Prostate gland (tissue), 2 donors: ENCODE measurements around the gene RCOR3. TPM values are rescaled to one million over a fixed set of nuclear protein-coding genes. Genes with fewer than 3 reads are reported as not detected.

Experiments
- DNase-seq: peaks from one replicate; pipeline ENCODE4 v3.0.0-alpha.2; 2019; ENCODE audit warnings: low spot score
- H3K27ac ChIP-seq, 2 donors: fragments of 200-600 bp; sonication (generic); 2 replicates each; pipeline ENCODE4 v1.5.1; 2017 to 2019
- H3K27me3 ChIP-seq: fragments of 200-600 bp; sonication (generic); replicated peaks from 2 replicates; pipeline ENCODE4 v1.5.1; 2019; ENCODE audit not compliant: insufficient read depth
- H3K36me3 ChIP-seq, 2 donors: fragments of 200-600 bp; sonication (generic); 1 replicate in 1 of 2; 2 replicates in 1 of 2; pipeline versions ENCODE4 v1.5.1 to v1.8.1; 2017 to 2019
- H3K4me1 ChIP-seq: fragments of 200-600 bp; sonication (generic); replicated peaks from 2 replicates; pipeline ENCODE4 v1.5.1; 2019
- H3K4me3 ChIP-seq, 2 donors: fragments of 200-600 bp; sonication (generic); 2 replicates each; pipeline ENCODE4 v1.5.1; 2017 to 2019
- H3K9me3 ChIP-seq: fragments of 200-600 bp; sonication (generic); 2 replicates; pipeline ENCODE4 v1.5.1; 2017
- POLR2A ChIP-seq: fragments of 450-650 bp; IDR thresholded peaks from one replicate; pipeline ENCODE4 v1.6.1; 2016; ENCODE audit warnings: antibody characterized with exemption, mild to moderate bottlenecking
- POLR2AphosphoS5 ChIP-seq: sonication (generic); formaldehyde crosslinking; IDR thresholded peaks from one replicate; pipeline ENCODE4 v1.6.1; 2017; ENCODE audit warnings: antibody characterized with exemption
- WGBS: methylation state at CpG from one replicate; pipeline ENCODE4 v1.1.5; 2018; 5-methylcytosine and 5-hydroxymethylcytosine counted together
- intact Hi-C: fragments of 100-400 bp; cut with DNase I; formaldehyde crosslinking; loops from one replicate; pipeline ENCODE4 v1.14.2; 2022
- total RNA-seq, 2 donors: library from RNA; depleted of rRNA; stranded (reverse); fragments of >200 nt; gene quantifications; one replicate each; pipeline ENCODE4 v1.1.0, GENCODE V29; 2016
- TF ChIP-seq, protein P1 (sequence below), 4 experiments: fragments of 200-600 bp in 2 of 4; fragments of 450-650 bp in 2 of 4; sonication (generic) in 2 of 4; IDR thresholded peaks; 1 replicate in 3 of 4; 2 replicates in 1 of 4; pipeline ENCODE4 v1.5.1; 2016 to 2019; ENCODE audit warnings: antibody characterized with exemption in 4 of 4, mild to moderate bottlenecking in 2 of 4, moderate library complexity in 2 of 4

RCOR3 gene
- total RNA-seq, 2 donors from 2014 or later, result 56.4 to 78.3 TPM

DNA sequence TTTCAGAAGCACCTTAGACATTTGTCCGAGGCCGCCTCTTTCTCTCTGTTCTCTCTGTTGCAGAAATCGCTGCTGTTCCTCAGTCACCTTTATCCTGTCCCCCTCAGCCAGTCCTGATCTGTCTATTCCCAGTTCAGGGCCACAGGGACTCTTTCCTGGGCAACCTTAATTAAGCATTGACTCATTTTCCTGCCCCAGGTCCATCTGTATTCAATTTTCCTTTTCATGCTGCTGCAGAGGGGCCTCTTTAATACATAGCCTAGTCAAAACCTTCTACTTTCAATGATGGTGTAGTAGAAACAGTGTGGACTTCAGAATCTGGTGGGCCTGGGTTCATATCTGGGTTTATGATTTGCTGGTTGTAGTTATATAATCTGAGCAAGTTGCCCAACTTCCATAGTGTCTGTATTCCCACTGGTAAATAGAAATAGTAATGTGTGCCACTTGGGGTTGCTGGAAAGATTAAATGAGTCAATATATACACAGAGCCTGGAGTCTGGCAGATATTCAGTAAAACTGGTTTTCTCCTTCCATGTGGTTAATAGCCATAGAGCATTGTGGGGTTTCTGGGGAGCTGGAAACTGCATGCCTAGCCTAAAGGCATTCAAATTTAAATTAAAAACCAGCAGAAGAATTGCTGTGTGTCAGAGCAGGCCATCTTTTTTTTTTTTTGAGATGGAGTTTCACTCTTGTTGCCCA, 72.0 kb downstream of the RCOR3 start:
- WGBS, result 95% methylated on average over 3 of the region's 3 CpGs
- H3K27me3 ChIP-seq, result no peaks in the 10 kb centered on the region
- TF ChIP-seq, protein P1, sequence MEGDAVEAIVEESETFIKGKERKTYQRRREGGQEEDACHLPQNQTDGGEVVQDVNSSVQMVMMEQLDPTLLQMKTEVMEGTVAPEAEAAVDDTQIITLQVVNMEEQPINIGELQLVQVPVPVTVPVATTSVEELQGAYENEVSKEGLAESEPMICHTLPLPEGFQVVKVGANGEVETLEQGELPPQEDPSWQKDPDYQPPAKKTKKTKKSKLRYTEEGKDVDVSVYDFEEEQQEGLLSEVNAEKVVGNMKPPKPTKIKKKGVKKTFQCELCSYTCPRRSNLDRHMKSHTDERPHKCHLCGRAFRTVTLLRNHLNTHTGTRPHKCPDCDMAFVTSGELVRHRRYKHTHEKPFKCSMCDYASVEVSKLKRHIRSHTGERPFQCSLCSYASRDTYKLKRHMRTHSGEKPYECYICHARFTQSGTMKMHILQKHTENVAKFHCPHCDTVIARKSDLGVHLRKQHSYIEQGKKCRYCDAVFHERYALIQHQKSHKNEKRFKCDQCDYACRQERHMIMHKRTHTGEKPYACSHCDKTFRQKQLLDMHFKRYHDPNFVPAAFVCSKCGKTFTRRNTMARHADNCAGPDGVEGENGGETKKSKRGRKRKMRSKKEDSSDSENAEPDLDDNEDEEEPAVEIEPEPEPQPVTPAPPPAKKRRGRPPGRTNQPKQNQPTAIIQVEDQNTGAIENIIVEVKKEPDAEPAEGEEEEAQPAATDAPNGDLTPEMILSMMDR (IDR thresholded peaks at IDR 0.05), result no peak
- no peak for TF ChIP-seq POLR2A
- no peak for TF ChIP-seq POLR2AphosphoS5
- H3K4me3 ChIP-seq, result no peak overlapping the region
- no peaks in the 10 kb centered on the region for H3K36me3 ChIP-seq
- H3K9me3 ChIP-seq, result no peaks in the 10 kb centered on the region
- intact Hi-C loops, result no loop called here
- no peak for DNase-seq
- H3K4me1 ChIP-seq, result peaks cover 4% of the 10 kb centered on the region
- H3K27ac ChIP-seq, result no peak overlapping the region

GRCh38 chr1:211332036-211332616, 73.0 kb downstream of the RCOR3 start:
- intact Hi-C loops, result no loop called here
- H3K9me3 ChIP-seq, result no peaks in the 10 kb centered on the region
- no peaks in the 10 kb centered on the region for H3K27me3 ChIP-seq
- no peak overlapping the region for H3K4me3 ChIP-seq
- TF ChIP-seq, protein P1 (IDR thresholded peaks at IDR 0.05), result no peak
- no peak for TF ChIP-seq POLR2A
- TF ChIP-seq POLR2AphosphoS5, result no peak
- no peak for DNase-seq
- H3K4me1 ChIP-seq, result peaks cover 4% of the 10 kb centered on the region
- H3K27ac ChIP-seq, result no peak overlapping the region
- WGBS, result 73% methylated on average over 3 of the region's 3 CpGs
- no peaks in the 10 kb centered on the region for H3K36me3 ChIP-seq

DNA sequence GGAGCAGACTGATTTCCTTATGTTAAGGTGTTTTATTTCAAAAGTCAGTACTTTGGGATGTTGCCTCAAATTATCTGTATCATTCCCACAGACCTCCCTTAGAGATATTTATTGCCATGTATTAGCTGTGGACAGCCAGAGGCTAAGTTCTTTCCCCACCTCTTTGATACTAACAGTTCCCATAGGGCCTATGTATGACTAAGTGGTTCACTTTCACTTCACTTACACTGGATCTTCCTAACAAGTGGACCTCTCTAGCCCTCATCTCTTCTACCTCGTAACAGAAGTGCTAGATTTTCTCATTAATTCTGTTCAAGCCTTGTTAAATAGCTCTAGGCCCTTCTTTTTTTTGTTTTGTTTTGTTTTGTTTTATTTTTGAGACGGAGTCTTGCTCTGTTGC, 73.7 kb downstream of the RCOR3 start:
- no peaks in the 10 kb centered on the region for H3K27me3 ChIP-seq
- 76% methylated on average over 2 of the region's 2 CpGs for WGBS
- DNase-seq, result no peak
- intact Hi-C loops, result no loop called here
- no peak overlapping the region for H3K27ac ChIP-seq
- TF ChIP-seq POLR2AphosphoS5, result no peak
- TF ChIP-seq, protein P1 (IDR thresholded peaks at IDR 0.05), result no peak
- TF ChIP-seq POLR2A, result no peak
- H3K4me3 ChIP-seq, result no peak overlapping the region
- no peaks in the 10 kb centered on the region for H3K9me3 ChIP-seq
- peaks cover 4% of the 10 kb centered on the region for H3K4me1 ChIP-seq
- no peaks in the 10 kb centered on the region for H3K36me3 ChIP-seq

DNA sequence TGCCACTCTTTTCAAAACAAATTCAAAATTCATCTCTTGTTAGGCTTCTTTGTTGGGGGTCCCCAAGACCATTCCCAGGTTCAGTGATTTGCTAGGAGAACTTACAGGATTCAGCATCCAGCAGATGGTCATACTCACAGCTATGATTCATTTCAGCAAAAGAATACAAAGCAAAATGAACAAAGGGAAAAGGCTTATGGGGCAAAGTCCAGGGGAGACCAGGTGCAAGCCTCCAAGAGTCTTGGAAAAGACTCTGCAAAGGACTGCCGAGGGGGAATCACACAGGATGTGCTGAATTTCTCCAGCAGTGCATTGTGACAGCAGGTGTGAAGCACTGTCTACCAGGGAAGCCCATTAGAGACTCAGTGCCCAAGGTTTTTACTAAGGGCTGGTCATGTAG, 74.7 kb downstream of the RCOR3 start:
- intact Hi-C loops, result no loop called here
- DNase-seq, result no peak
- 81% methylated on average over 1 of the region's 1 CpG for WGBS
- no peak for TF ChIP-seq POLR2A
- no peak for TF ChIP-seq POLR2AphosphoS5
- TF ChIP-seq, protein P1 (IDR thresholded peaks at IDR 0.05), result no peak
- Histone ChIP-seq H3K4me1 (peaks cover 4% of the 10 kb centered on the region), H3K9me3 (no peaks in the 10 kb centered on the region), H3K27ac (no peak overlapping the region), H3K27me3 (no peaks in the 10 kb centered on the region), H3K36me3 (no peaks in the 10 kb centered on the region), H3K4me3 (no peak overlapping the region)

- DNase-seq, result no peak
- intact Hi-C loops, result no loop called here
- Histone ChIP-seq H3K4me3 (no peak overlapping the region), H3K27ac (no peak overlapping the region), H3K27me3 (no peaks in the 10 kb centered on the region), H3K9me3 (no peaks in the 10 kb centered on the region), H3K36me3 (no peaks in the 10 kb centered on the region), H3K4me1 (peaks cover 4% of the 10 kb centered on the region)
- TF ChIP-seq, protein P1 (IDR thresholded peaks at IDR 0.05), result no peak
- TF ChIP-seq POLR2A, result no peak
- TF ChIP-seq POLR2AphosphoS5, result no peak
- 80% methylated on average over 4 of the region's 4 CpGs for WGBS
Observed at GRCh38 chr1:211334986-211335385, 75.8 kb downstream of the RCOR3 start.
